ENCODE data around the gene ITPR2.
"Not testable (repeated sequence)": the region's sequence is repeated elsewhere in the genome, so short reads cannot be mapped to it uniquely, and the experiment has no call there.

Gene ITPR2

GRCh38 chr12:26327975-26328644, 504.9 kb downstream of the ITPR2 start:
- DNase-seq = no peak

- DNase-seq = no peak
Observed at GRCh38 chr12:26323673-26324072, 509.3 kb downstream of the ITPR2 start.

GRCh38 chr12:26319511-26319910, 513.5 kb downstream of the ITPR2 start:
- no peak for DNase-seq

GRCh38 chr12:26318661-26319068, 514.3 kb downstream of the ITPR2 start:
- no peak for DNase-seq

- no peak for DNase-seq
Observed at GRCh38 chr12:26317942-26318575, 514.9 kb downstream of the ITPR2 start.

- DNase-seq = not testable (repeated sequence)
Observed at GRCh38 chr12:26314103-26314502, 518.9 kb downstream of the ITPR2 start.

GRCh38 chr12:26310489-26310888, 522.5 kb downstream of the ITPR2 start:
- not testable (repeated sequence) for DNase-seq

GRCh38 chr12:26309634-26310033, 523.4 kb downstream of the ITPR2 start:
- no peak for DNase-seq

- DNase-seq = no peak
Observed at GRCh38 chr12:26304273-26304672, 528.7 kb downstream of the ITPR2 start.

- DNase-seq = no peak
Observed at GRCh38 chr12:26303418-26303817, 529.6 kb downstream of the ITPR2 start.

GRCh38 chr12:26302776-26303175, 530.2 kb downstream of the ITPR2 start:
- no peak for DNase-seq

GRCh38 chr12:26299751-26300150, 533.2 kb downstream of the ITPR2 start:
- DNase-seq = no peak

GRCh38 chr12:26298785-26299621, 534.0 kb downstream of the ITPR2 start:
- DNase-seq = no peak

- DNase-seq = no peak
Observed at GRCh38 chr12:26297396-26298070, 535.5 kb downstream of the ITPR2 start.

- peak in 1 of 2 experiments; percentile 8 for DNase-seq
Observed at GRCh38 chr12:26295001-26295400, 538.0 kb downstream of the ITPR2 start.

- no peak for DNase-seq
Observed at GRCh38 chr12:26293612-26294011, 539.4 kb downstream of the ITPR2 start.

- DNase-seq = no peak
Observed at GRCh38 chr12:26292596-26292995, 540.4 kb downstream of the ITPR2 start.

- DNase-seq = no peak
Observed at GRCh38 chr12:26290565-26290964, 542.4 kb downstream of the ITPR2 start.

- no peak for DNase-seq
Observed at GRCh38 chr12:26287671-26288381, 545.2 kb downstream of the ITPR2 start.
